OCI-LY3 (cell line): Measurements from ENCODE around the gene STARD13.

ENCODE experiments used
- CTCF ChIP-seq: fragments of 200-600, 300-600 bp; sonication (generic); IDR thresholded peaks from 2 replicates; pipeline ENCODE4 v1.5.1; 2014; ENCODE audit warnings: antibody characterized with exemption, low read length, low read depth
- EZH2phosphoT487 ChIP-seq: fragments of 200-600 bp; shearing (Covaris generic); IDR thresholded peaks from 2 replicates; pipeline ENCODE4 v1.6.1; 2018; ENCODE audit warnings: antibody characterized with exemption, mixed run types, low read depth

GRCh38 chr13:33073338-33073737 is 212.2 kb downstream of the STARD13 start:
- TF ChIP-seq CTCF = no peak
- TF ChIP-seq EZH2phosphoT487 = no peak
